HUES6 (cell line): ENCODE results near the gene TEX29.

Experiments
- H3K27ac ChIP-seq: 2 replicates; pipeline ENCODE4 v1.7.0; 2013; ENCODE audit warnings: low read depth, mild to moderate bottlenecking, low read length, inconsistent platforms
- H3K27me3 ChIP-seq: 2 replicates; pipeline ENCODE4 v1.6.1; 2013; ENCODE audit warnings: low read length; ENCODE audit not compliant: control insufficient read depth, insufficient read depth
- H3K36me3 ChIP-seq: 2 replicates; pipeline ENCODE4 v1.6.1; 2013; ENCODE audit warnings: low read length; ENCODE audit not compliant: control insufficient read depth, insufficient read depth
- H3K4me1 ChIP-seq: 2 replicates; pipeline ENCODE4 v1.6.1; 2013; ENCODE audit warnings: low read length; ENCODE audit not compliant: control insufficient read depth, insufficient read depth
- H3K4me3 ChIP-seq: 2 replicates; pipeline ENCODE4 v1.5.1; 2013; ENCODE audit warnings: low read depth, low read length
- H3K9ac ChIP-seq: one replicate; pipeline ENCODE4 v1.6.1; 2013; ENCODE audit warnings: mild to moderate bottlenecking, low read length
- H3K9me3 ChIP-seq: 2 replicates; pipeline ENCODE4 v1.6.1; 2013; ENCODE audit warnings: low read depth, low read length; ENCODE audit not compliant: control insufficient read depth, insufficient read depth

Gene TEX29

DNA sequence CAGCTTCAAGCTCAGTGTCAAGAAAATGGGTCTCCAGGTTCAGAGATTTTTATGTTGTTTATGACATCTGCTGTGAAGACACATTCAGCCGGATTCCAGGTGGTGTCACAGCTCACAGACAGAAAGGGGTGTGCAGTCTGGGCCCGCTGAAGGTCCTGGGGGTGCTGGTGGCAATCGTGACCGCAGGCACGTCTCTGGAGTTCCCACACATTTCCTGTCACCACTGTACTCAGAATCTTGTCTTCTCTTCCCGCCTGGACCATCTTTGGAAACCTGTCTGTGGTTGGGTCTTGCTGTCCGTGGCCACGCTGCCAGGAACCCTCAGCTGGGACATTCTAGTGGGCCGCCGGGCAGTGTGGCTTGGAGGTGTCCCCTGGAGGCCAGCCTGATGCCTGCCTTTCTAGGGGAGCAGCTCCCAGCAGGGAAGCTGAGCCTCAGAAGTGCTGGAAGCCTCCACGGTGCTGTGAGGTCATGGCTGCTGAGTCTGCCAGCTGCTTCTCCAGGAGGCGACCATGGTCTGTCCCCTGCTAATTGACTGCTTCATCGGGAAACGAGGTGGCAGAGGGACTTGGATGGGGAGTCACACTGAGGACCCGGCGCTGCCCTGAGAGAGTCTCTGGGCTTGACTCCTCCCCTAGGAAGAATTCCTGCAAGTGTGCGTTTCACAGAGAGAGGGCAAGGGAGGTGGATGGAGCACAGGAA, 3.7 kb downstream of the TEX29 start:
- H3K4me1 ChIP-seq, result no peaks in the 10 kb centered on the region
- H3K9ac ChIP-seq, result no peak overlapping the region
- no peak overlapping the region for H3K27ac ChIP-seq
- no peaks in the 10 kb centered on the region for H3K36me3 ChIP-seq
- no peaks in the 10 kb centered on the region for H3K27me3 ChIP-seq
- no peak overlapping the region for H3K4me3 ChIP-seq
- no peaks in the 10 kb centered on the region for H3K9me3 ChIP-seq

DNA sequence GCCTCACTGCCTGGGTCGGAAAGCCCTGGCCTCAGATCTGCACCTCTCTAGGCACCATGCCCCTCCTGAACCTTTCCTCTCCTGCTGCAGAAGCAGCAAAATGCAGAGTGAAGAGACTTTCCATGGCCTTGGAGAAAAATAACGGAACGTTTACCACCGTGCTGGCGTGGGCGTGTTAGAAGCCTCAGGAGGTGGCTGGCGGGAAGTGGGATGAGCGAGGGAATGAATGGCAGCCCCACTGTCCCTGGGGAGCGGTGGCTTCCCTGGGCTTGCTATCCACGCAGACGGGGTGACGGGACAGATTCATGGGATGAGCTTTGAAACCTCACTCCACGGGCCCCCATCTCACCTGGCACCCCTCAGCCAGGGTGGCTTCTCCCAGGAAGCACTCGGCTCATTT, 4.3 kb downstream of the TEX29 start:
- no peaks in the 10 kb centered on the region for H3K9me3 ChIP-seq
- no peaks in the 10 kb centered on the region for H3K4me1 ChIP-seq
- H3K27me3 ChIP-seq, result no peaks in the 10 kb centered on the region
- H3K36me3 ChIP-seq, result no peaks in the 10 kb centered on the region
- H3K4me3 ChIP-seq, result no peak overlapping the region
- no peak overlapping the region for H3K9ac ChIP-seq
- no peak overlapping the region for H3K27ac ChIP-seq

DNA sequence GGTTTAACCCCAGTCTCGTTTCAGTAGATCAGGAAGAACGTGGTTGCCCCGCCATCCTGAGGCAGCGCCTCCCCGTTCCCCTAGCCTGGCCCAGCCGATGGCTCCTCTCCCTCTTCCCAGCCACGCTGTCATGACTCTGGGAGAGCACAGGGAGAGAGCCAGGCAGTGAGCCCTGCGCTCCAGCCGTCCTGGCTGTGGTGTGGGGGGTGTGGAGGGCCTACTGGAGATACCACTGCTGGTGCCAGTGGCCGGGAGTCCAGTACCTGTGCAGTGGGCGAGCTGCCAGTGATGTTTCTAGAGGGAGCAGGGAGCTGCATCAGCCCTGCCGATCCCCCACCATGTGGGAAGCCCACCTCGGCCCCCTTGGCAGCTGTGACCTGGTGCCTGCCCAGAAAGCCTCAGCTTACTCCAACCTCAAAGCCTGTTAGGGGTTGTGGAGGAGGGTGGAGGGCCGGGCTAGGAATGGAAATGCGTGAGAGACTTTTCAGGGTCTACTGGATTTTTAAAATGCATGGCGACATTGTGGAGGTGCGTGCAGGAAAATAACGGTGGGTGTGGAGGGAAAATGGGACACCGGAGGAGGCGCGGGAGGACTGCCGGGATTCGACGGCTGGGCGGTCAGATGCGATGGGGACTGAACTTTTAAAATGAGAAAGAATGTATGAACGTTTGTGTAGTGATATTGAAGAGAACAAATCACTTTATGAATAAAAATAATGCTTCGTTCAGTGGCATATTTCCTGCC, 4.9 kb downstream of the TEX29 start:
- Histone ChIP-seq H3K36me3 (no peaks in the 10 kb centered on the region), H3K9me3 (no peaks in the 10 kb centered on the region), H3K9ac (no peak overlapping the region), H3K27ac (no peak overlapping the region), H3K4me1 (no peaks in the 10 kb centered on the region), H3K27me3 (no peaks in the 10 kb centered on the region), H3K4me3 (no peak overlapping the region)

DNA sequence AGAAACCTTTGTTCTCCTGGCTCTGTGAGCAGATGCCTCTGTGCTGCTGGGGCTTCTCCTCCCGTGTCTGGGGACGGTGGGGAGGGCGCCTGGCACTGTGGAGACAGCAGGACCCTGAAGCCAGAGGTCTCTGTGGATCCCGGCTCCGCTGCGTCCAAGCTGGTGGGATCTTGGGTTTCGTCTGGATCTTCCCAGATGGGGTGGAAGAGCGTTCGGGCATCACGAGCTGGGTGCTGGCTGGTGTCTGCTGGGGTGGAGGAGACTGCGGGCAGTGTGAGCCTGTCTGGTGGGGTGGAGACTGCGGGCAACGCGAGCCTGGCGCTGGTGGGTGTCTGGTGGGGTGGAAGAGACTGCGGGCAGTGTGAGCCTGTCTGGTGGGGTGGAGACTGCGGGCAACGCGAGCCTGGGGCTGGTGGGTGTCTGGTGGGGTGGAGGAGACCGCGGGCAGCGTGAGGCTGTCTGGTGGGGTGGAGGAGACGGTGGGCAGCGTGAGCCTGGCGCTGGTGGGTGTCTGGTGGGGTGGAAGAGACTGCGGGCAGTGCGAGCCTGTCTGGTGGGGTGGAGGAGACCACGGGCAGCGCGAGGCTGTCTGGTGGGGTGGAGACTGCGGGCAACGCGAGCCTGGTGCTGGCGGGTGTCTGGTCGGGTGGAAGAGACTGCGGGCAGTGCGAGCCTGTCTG, 5.6 kb downstream of the TEX29 start:
- H3K36me3 ChIP-seq, result no peaks in the 10 kb centered on the region
- no peak overlapping the region for H3K9ac ChIP-seq
- no peak overlapping the region for H3K4me3 ChIP-seq
- H3K4me1 ChIP-seq, result no peaks in the 10 kb centered on the region
- no peak overlapping the region for H3K27ac ChIP-seq
- H3K27me3 ChIP-seq, result no peaks in the 10 kb centered on the region
- H3K9me3 ChIP-seq, result no peaks in the 10 kb centered on the region

DNA sequence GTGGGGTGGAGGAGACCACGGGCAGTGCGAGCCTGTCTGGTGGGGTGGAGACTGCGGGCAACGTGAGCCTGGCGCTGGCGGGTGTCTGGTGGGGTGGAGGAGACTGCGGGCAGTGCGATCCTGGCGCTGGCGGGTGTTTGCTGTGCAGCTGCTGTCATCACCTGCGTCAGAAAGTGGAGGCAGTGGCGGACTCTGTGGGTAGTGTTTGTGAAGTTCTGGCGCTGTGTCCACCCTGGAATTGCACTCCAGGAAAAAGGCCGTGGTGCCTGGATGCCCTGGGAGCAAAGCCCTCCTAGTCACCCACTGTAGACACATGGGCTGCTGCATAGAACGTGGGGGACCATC, 6.2 kb downstream of the TEX29 start:
- Histone ChIP-seq H3K36me3 (no peaks in the 10 kb centered on the region), H3K9me3 (no peaks in the 10 kb centered on the region), H3K27ac (no peak overlapping the region), H3K9ac (no peak overlapping the region), H3K4me1 (no peaks in the 10 kb centered on the region), H3K27me3 (no peaks in the 10 kb centered on the region), H3K4me3 (no peak overlapping the region)

DNA sequence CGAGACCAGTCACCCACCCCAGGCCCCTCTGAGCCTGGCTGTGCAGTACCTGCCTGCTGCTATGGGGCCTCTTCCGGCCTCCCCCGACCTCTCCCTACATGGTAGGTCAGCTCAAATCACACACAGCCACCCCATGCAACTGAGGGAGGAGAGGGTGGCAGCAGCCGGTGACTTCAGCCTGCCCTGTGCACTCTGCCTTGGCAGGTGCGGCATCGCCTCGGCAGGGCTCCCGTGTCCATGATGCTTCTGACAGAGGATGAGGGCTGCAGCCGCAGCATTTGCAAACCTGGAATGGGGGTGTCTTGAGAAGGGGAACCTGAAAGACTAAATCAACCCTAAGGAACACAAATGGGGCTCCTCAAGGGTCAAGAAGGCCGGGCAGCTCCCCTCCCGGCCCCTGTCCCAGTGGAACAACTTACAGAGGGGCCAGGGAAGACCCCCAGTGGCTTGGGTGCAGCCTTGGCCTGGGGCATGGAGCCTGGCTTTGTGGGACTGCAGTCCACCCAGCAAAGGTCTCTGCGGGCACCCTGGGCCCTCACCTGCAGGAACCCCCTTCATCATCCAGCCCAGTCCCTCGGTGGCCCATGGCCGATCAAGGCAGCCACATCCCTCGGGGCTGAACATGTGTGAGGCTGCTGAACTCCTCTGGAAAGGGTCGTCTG, 6.7 kb downstream of the TEX29 start:
- Histone ChIP-seq H3K27me3 (no peaks in the 10 kb centered on the region), H3K4me3 (no peak overlapping the region), H3K4me1 (no peaks in the 10 kb centered on the region), H3K9me3 (no peaks in the 10 kb centered on the region), H3K9ac (no peak overlapping the region), H3K27ac (no peak overlapping the region), H3K36me3 (no peaks in the 10 kb centered on the region)

DNA sequence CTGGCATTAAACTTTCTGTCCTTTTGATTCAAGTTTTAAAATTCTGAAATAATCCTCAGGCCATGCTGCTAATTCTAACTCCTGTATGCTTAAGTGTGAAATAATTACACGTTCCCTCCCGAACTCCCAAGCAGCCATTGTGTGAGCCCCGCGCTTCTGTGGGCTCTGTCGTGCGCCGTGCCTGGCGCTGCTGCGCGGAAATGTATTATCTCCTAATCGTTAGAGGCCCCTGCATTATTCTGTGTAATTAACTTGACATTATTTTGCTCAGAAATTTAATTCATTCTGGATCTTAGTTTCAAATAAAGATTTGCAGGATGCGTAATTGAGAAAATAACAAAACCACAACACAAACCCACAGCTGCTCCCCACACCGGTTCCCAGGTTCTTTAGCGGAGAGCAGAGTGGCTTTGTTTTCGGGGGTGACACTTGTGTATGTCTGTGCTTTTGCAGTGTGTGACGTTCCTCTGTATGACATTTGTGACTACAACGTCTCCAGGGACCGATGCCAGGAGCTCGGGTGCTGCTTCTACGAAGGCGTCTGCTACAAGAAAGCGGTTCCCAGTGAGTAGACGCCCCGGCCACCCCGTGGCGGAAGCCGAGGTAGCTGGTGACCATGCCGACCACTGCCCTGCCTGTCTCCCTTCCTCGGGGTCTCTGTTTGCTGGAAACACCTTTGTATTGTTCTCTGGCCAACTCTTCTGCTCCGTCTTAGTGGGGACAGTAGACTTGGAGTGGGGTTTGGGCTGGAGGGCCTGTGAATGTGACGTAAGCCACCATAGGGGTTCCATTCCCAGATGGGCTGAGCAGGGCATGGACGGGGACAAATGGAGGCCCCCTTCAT, 7.5 kb downstream of the TEX29 start:
- no peaks in the 10 kb centered on the region for H3K27me3 ChIP-seq
- no peak overlapping the region for H3K4me3 ChIP-seq
- H3K36me3 ChIP-seq, result no peaks in the 10 kb centered on the region
- no peak overlapping the region for H3K9ac ChIP-seq
- no peaks in the 10 kb centered on the region for H3K9me3 ChIP-seq
- no peaks in the 10 kb centered on the region for H3K4me1 ChIP-seq
- H3K27ac ChIP-seq, result no peak overlapping the region

DNA sequence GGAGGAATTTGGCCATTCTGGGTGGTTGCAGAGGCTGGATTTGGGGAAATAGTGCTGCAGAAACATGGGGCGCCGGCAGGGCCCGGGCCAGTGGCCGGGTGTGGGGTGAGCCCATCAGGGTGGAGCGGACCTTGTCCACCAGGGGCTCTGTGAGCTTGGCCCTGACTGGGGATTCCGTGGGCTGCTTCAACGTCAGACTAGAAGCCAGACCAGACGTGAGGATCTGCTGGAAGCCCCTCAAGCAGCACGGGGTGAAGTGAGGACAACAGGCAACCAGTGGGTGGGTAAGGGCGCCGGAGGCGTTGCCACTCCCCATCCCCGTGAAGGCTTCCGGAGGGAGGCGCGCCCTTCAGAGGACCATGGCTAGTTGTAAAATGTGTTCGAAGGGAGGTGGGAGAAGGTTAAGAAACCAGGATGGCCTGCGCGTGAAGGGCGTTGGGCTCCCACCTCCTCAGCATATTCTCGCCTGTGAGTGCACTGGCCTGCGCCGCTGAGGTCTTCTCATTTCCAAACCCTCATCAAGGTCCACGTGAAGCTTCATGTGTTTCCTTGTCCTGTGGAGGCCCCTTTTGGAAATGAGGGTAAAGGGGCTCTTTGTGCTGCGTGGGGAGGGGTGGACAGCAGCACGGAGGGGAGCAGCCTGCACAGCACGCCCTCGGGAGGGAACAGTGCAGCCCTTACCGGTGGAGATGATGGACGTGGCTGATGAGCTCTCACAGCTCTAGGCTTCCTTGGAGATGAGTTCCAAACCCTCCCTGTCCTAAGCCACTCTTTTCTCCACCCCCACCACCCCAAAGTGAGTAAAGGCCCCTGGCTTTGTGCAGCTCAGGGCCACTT, 8.3 kb downstream of the TEX29 start:
- Histone ChIP-seq H3K27ac (no peak overlapping the region), H3K9me3 (no peaks in the 10 kb centered on the region), H3K27me3 (no peaks in the 10 kb centered on the region), H3K4me3 (no peak overlapping the region), H3K4me1 (no peaks in the 10 kb centered on the region), H3K9ac (no peak overlapping the region), H3K36me3 (no peaks in the 10 kb centered on the region)

DNA sequence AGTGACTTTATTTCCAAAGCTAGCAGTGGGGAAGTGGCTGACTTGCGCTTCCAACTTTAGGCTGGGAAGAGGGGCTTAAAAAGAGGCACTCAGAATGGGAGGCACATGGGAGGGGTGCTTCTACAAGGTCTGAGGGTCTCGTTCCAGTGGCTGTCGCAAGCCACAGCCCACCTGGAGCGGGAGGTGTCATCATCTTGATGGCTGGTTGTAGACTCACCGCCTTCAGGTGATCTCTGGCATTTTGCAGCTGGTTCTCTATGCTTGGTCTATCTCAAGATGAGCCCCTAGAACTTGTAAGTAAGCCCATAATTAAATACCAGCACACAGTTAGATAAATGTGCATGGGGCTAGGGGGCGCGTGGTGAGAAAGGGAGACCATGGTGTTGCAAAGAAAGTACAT, 9.2 kb downstream of the TEX29 start:
- Histone ChIP-seq H3K4me1 (no peaks in the 10 kb centered on the region), H3K36me3 (no peaks in the 10 kb centered on the region), H3K9ac (no peak overlapping the region), H3K27ac (no peak overlapping the region), H3K9me3 (peaks cover 6% of the 10 kb centered on the region; the same call in 1 of the 2 replicates), H3K27me3 (no peaks in the 10 kb centered on the region), H3K4me3 (no peak overlapping the region)

DNA sequence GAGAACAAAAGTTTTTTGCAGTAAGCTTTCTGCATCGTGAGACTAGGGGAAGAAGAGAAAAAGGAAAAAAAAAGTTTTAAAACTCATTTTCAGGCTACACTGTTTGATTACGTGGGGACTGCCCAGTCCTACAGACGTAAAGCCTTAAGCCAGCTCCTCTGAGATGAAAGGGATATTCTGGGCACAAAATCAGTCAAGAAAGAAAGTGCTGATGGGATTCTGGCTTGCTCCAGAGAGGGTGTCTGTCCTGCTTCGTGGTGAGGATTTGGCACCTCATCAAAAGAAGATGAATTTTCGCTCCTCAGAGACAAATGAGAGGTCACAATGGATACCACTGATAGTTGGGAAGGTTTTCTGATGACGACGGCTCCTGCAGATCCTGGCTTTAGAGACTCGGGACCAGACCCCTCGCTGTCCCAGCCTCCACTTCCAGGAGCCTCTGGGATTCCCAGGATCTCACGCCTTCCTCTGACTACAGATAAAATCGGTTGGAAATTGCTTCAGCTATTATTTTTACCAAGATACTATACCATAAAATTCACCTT, 9.7 kb downstream of the TEX29 start:
- H3K27ac ChIP-seq, result no peak overlapping the region
- peaks cover 7% of the 10 kb centered on the region; the same call in 1 of the 2 replicates for H3K9me3 ChIP-seq
- H3K4me1 ChIP-seq, result no peaks in the 10 kb centered on the region
- no peak overlapping the region for H3K4me3 ChIP-seq
- H3K27me3 ChIP-seq, result no peaks in the 10 kb centered on the region
- no peaks in the 10 kb centered on the region for H3K36me3 ChIP-seq
- H3K9ac ChIP-seq, result no peak overlapping the region
